Measurements from ENCODE around the gene MAPKAPK3.
A peak's percentile ranks its signal among the peaks of the same experiment; 100 is the strongest.

Gene MAPKAPK3

DNA sequence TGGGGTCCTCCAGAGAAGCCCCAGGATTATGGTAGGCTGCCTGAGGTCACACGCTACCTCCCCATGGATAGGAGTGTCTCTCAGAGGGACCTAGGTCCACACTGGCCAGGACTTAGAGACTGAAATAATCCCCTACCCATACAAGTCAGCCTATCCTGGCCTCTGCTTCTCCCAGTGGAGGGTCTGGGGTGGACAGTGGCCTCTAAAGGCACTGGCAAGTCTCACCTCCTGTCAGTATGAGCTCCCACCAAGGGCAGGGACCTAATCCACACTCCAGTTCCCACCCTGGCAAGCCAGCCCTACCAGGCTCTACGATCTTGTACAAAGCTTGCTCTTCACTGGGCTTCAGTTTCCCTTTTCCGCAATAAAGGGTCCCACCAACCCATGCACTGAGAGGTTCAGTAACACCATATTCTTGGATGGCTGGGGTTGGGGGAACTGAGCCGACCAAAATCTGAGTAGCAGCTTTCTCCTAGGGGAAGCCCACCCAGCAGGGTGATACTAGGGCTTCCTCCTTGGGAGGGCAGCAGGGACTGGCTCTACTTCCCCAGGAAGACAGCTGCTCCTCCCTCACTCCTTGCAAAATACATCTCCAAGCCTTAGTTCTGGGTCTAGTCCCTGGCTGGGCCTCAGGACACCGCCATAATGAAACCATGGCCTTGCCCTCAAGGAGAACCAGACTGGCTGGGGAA lies 7.7 kb upstream of the MAPKAPK3 start:
- no peak for DNase-seq

DNA sequence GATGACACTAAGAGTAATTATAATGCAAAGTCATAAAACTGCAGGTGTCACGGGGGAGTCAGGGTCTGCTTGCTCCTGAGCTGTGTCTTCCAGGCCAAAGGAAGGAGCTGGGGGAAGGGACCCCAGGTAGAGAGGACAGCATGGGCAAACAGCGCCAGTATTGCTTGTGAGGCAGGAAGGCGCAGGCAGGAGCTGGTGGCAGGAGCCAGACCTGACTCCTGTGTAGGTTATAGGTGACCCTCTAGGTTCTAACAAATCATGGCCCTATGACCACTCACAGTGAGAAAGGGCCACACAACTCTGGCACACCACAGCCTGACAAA lies 7.2 kb upstream of the MAPKAPK3 start:
- DNase-seq, result no peak

DNA sequence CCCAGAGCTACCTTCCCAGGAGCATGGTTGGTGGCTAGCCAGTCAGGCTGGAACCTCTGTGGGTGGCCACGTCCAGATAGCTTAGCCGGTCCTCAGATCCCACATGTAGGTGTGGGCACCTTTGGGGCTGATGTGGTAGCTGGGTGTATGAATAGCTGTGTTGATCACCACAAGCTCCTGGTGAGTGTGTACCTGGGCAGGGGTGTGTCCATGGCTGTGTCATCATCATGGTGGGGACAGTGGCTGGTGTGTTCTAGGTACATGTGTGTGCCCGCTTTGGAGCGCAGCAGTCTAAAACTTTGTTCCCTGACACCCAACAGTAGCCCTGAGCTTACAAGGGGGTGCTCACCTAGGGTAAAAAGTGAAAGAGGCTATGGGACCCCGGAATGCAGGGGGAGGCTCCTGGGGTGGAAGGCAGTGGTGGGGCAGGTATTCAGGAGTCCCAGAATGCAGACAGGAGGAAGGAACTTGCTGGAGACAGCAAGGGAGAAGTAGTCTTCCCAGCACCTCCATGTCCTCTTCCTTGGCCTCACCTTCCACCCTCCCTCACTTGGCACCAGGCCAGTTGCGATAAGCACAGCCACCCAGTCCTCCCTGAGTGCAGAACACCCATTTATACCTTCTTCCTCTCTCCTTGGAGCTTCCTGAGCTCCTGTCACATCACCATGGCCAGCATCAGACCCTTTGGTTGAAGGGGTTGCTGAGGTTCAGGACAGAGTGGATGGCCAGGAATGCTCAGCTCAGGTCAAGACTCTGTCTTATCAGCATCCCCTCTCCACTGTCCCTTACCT lies 6.6 kb upstream of the MAPKAPK3 start:
- DNase-seq, result no peak

DNA sequence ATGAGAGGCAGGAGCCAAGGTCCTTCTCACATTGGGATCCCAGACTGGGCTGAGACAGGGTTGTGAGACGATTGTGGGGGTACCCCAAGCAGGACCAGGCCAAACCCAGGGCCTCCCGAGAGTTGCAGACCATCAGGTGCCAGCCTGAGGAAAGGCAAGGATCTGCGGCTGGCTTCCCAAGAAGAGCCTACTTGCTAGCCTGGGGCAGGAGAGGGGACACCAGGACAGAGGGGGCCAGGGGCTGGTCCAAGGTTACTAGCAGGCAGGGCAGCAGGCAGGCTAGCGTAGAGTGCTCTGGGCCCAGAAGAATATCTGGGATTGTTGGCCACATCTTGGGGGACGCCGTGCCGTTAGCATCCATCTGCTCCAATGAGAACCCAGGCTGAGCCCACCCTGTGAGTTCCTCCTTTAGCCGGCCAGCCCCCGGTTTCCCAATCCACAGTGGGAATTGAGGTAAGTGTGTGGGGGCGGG lies 5.9 kb upstream of the MAPKAPK3 start:
- DNase-seq, result no peak

DNA sequence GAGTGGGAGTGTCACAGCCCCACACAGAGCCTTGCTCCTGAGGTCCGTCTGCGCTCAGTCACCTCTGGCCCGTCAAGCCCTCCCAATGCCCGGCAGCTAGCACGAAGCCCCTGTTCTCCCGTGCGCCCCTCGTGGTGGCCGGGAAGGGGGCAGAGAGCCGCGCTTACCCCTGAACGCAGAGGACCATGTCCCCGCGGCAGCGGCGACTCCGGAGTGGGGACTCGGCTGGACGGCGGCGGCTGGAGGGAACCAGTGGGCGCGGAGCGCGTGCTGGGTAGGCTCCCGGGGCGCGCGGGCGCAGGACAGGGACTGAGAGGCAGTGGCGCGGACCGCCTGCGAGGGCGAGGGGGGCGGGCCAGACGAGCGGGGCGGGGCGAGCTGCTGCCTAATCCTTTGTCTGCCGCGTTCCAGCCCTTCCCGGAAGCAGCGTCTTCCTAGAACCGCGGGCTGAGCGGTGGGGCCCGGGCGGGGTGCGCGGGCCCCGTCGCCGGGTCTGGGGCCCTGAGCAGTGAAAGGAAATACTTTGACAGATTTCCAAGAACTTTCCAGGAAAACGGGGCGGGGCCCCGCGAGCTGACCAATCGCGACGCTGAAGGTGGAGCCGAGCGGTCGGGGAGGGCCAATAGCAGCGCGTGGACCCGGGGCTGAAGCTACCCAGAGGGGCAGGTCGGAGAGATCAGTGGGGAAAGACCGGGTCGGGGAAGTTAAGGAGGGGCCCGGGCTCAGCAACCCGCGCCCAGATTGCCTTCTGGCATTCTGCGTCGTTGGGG lies 5.3 kb upstream of the MAPKAPK3 start, which contains the start of gene CISH:
CISH (minus strand) TSS at position 311 of the 770 bp plus-strand sequence; CDS start at position 187, 124 bp downstream.
- peak; percentile 90 for DNase-seq

DNA sequence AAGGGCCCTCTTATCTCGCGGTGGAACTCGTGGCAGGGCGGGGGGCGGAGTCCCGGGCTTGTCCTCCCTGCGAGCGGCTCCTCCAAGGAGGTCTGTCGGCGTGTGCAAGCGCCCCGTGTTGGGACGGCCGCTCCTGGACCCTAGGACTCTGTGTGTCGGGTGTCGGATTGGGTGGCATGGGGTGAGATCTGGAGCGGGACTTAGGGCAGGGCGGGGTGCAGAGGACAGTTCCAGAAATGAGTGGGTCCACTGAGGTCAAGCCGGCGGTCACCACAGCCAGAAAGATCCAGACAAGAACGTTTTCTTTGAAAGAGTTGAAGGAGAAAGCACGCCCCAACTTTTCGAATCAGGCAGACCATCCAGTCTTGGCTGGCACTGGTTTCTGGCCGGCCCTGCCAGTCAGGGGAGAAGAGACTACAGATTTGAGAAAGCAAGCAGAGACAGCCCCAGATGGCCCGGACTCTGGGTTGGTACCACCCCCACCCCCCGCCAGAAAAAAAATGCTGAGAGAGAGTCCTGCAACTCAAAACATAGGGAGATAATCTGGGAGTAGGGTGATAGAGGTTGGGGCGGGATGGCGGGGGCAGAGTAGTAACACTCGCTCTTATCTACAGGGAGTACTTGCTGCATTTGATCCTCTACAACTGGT lies 4.6 kb upstream of the MAPKAPK3 start:
- no peak for DNase-seq

DNA sequence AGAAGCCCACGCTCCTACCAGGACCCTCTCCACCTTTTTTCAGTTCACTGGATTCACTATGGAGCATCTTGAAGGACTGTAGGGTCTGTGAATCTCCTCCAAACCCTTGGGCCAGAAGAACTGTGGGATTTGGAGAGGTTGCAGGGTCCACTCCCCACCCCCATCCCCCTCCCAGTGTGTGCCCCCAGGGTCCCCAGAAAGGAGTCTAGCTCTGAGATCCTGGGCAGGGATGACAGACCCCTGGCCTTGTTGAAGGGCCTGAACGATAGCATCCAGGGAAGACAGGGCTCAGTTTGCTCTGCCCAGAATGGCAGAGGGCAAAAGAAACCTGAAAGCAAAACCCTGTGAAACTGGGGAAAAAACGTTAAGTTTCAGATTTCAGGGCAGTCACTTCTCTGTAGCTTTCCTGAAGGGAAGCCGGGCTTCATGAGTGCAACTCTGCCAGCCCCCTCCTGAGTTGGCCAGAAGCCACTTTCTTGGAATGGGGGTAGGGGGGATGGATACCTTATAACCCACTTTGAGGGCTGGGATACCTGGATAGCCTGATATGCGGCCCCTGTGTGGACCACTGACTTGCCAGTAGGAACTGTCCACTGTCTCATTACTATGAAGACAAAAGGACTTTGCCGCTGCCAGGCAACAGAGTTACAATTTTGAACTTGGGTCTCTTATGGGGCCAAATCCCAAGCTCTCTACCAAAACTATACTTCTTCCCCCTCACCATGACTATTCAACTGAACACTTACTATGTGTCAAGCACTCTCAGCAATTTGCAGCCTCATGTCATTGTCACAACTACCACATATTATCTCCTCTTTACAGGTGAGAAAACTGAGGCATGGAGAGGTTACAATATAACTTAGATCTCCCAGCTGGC lies 3.7 kb upstream of the MAPKAPK3 start:
- no peak for DNase-seq

DNA sequence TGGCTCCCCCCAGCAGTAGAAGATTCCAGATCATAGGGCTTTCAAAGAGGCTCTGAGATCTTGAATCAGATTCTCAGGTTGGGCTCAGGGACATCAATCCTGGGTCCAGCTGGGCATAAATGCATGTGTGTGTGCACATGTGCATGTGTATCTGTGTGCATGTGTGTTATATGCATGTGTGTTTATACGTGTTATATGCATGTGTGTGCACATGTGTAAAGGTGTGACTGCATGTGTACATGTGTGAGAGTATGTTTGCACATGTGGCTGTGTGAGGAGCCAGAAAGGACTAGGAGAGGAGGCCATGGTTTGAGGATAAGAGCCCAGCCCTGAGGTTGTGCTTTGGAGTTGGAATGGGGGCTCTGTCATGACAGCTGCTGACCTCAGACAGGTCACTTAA lies 1.8 kb upstream of the MAPKAPK3 start:
- no peak for DNase-seq

DNA sequence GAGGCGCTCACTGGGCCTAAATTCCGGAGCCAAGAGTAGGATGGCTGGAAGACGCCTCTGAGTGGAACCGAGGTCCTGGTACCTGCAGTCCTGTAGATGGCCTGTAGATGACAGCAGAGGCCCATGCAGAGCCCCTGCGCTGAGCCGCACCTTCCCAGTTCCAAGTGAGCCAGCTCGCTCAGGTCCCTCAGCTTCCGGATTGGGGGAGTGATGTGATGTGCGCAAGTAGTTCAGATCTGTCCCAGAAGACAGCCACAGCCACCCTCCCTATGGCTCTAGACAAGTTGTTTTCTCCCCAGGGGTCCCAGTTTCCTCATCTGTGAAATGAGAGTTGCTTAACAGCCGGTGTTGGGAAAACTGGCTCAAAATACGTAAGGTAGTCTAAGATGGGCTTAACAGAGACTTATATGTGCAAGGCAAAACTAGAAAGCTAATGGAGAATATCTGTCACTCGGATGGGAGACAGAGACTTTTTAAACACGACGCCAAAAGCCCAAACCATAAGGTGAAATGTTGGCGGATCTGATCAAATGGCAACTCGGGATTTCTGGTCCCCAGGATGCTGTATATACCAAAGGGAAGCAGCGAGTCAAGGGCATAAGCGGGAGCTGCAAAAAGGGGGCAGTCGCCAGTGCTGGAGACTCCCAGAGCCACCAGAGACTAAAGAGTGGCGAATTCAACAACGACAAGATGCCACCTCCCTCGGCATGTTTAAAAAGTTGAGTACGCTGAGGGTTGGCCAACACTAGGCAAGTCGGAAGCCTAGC lies 765 bp upstream of the MAPKAPK3 start:
- DNase-seq, result peak; percentile 74

DNA sequence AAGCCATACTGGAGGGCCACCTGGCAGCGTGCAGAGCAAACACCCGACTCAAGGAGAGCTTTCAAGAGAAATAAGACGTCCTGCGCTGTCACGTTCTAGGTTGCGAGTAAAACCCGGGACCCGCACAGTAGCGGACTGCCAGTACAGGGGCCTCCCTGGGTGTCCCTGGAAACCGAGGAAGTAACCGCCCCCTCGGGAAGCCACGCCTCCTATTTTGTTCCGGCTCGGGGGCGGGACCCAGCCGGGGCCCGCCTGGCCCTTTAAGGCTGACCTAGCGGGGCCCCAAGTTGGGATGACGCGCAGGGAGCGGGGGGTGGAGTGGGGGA lies 218 bp upstream of the MAPKAPK3 start:
- DNase-seq, result peak; percentile 94

DNA sequence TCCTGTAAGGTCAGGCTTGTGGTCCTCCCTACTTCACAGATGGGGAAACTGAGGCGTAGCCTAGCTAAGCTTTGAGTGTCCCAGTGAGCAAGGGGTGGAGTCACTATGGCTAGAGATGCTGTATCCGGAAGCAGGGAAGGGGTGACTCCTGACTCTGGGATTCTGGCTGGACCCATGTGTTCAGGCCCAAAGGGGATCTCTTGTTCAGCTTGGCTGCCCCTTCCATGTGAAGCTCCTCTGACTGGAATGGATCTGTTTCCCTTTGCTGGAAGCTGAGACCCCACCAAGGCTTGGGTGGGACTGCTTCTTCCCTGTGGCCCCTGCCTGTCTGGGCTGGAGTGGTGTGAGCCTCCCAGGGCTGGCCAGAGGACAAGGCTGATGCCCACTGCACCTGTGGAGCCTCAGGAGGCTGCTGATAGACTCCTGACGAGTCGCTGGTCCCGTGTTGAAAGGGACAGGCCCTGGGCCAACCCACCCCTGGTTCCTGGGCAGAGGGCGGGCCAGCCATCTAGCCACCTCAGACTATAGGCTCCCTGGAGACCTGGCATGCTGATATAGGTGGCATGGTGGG lies 1.0 kb downstream of the MAPKAPK3 start:
- DNase-seq, result no peak

DNA sequence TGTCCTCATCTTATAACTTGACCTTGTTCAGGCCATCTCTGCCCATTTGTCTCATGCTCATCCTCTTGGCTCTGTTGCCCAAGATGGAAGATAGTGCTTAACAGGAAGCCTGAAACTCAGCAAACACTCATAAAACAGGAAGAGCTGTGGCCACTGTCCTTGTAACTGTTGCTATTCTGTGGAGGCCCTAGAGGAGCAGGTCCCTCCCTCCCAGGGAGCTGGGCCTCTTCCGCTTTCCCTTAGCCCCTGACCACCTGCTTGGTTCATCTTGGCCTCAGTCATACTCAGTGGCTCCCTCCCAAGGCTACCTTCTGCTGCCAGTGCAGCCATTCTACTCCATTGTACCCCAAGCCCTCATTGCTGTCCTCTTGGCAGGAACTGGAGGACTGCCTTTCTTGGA lies 3.5 kb downstream of the MAPKAPK3 start:
- no peak for DNase-seq

DNA sequence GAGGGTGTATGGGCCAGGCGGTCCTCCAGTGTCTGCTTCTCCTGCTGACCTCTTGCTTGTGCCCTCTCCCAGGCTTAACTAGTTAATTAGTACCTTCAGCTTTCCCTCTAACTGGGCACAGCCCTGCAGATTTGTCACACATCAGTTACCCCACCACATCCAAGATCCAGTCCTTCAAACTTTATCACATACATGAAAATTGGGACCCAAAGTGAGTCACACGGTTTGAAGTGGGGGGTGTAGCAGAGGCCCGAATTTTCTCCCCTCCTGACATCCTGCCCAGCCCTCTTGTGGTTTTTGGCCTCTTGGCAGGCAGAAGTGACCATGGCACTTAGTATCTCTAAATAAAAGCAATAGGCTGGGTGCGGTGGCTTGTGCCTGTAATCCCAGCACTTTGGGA lies 3.9 kb downstream of the MAPKAPK3 start:
- no peak for DNase-seq

DNA sequence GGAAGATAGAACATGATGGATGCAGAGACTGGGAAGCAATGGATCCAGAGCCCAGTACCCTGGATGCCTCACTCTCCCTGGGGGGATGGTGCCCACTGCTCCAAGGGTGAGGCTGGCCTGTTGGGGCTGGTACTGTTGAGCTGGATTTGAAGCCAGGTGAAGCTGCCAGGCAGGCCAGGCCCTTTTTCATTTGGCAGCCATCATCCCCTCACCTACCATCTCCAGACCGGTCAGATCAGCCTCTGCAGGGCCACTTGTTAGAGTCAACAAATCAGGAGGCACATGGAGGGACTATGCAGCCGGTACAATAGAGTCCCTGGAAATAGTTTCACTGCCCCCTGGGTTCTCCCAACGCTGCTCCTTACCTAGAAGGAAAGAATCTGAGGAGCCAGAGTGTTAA lies 5.9 kb downstream of the MAPKAPK3 start:
- DNase-seq, result no peak

DNA sequence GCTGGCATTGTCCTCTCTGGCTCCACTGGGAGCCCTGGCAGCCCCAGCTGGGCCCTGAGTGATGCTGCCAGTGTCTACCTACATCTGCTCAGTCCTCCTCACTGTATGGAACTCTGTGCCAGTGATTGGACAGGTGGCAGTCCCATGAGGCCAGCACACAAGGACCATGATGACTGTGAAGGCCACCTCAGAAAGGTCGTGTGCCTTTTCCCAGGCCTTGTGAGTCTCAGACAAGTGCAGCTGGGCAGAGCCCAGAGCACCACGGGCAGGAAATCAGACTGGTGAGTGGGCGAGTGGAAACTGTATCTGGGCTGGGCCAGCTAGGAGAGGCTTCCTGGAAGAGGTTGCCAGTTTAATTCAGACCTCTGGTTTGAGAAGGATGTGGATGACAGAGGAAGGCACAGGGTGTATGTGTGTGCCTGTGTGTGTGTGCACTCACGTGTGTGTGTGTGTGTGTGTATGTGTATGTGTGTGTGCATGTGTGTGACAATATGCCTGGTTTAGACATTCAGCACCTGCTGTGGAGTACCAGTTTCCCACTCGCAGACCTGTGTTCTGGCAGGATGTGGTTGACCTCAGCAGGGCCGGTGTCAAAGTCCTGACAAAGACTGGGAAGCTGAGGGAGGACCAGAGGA lies 7.0 kb downstream of the MAPKAPK3 start:
- no peak for DNase-seq

DNA sequence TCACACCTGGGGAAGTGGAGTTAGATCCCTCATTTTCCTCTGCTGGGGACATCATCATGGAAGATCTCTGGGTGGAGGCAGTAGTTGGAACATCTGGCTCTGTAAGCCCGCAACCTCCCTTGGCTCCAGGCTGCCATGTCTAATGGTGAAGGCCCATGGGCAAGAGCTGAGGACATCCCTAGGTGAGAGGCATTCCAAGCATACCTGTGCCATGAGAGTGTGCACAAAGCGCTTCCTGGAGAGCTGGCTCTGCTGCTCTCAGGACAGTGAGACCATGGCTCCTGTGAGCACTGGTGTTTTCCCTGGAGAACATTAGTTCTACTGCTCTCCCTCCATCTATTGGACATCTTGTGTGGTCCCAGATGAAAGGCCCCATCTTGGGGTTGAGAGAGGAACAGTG lies 7.7 kb downstream of the MAPKAPK3 start:
- no peak for DNase-seq

DNA sequence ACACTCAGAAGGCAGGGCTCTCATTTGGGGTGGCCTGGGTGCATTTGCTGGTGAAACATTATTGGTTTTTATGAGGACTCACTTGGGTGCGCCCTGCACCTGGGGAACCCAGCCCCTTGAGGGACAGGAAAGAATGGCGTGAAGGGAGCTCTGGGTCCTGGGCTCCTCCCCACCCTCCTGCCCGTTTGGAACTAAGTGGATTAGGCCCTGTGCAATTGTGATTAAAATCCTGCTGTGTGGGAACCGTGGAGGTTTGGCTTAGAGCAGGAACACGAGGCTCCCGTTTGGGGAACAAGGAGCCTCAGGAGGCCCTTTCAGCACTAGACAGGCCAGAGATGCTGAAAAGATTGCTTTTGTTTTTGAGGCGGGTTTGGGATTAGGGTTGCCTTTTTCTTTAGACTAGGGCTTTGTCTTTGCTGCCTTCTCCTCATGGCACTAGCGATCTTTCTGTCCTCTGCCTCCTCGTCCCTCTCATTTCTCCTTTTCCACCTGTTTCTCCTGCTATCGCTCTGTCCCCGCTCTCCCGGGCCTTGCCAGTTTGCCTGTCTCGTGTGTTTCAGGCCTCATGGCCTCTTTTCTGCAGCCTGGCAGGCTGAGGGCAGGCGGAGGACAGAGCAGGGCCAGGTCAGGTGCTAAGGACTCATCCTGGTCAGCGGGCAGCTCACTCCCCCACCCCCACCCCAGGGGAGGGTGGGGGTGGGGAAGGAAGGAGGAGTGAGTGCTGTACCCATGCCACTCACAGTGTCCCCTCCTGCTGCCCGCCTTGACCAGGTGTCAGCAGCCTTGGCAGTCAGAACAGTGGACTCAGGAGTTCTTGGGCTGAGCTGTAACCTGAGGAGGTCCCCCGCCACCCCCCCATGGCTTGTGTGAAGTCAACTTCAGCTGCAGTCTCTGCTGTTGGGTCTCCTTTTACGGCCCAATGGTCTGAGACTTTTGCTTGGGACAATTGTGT lies 8.6 kb downstream of the MAPKAPK3 start:
- DNase-seq, result no peak

DNA sequence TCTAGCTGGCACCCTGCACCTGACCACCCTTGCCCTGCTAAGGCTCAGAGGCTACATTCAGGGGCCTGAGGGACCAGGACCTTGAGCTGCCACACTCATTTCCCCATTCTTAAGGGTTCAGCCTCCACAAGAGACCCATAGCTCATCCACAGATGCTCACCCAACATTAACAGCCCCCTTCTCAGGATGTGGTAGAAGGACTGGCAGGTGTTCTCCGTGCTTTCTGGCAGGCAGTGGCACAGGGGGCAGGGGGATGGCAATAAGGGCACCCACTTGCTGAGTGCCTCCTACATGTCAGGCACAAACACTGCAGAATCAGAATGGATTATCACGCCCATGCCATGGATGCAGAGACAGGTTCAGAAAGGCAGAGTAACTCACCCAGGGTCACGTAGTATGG lies 9.4 kb downstream of the MAPKAPK3 start:
- DNase-seq, result no peak

DNA sequence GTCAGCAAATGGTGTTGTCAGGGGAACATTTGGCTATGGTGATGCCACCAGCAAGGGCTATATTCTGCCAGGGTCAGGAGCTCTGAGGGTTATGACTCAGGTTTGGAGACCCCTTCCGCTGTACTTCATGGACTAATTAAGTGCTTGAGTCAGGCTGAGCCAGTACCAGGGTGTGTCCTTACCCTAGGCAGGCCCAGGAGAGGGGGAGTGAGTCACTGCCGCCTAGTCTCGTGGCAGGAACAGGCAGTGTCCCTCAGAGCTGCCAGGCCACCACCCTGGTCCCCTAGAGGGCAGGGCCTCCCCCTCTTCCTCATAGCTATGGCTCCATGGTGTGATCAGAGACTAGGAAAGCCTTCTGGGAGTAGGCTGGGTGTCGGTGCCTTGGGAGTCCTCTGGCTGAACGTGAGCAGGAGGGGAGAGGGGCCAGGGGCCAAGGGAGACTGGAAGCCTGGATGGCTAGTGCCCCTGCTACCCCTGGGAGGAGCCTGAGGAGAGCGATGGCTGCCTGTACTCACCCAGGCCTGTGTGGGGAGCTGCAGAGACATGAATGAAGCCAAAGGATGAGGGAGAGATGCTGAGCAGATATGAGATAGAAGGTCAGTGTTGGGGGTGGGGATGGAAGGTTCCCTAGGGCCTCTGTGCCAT lies 10.6 kb downstream of the MAPKAPK3 start:
- DNase-seq, result no peak

All from T-helper 9 cell (primary cell).